Stimulated activated CD4-positive, alpha-beta T cell treated with anti-CD3 and anti-CD28 coated beads, Interleukin-1b, Interleukin-23, amount 100 ng/mL, for 24 hours (primary cell): ENCODE data around the gene APMAP.

Experiments used
- DNase-seq, 4 experiments: peaks; one replicate each; pipeline ENCODE4 v3.0.0-alpha.2; 2020; ENCODE audit warnings: low read depth in 4 of 4, low spot score in 1 of 4

Gene APMAP

GRCh38 chr20:25025091-25025861, 32.7 kb upstream of the APMAP start:
- DNase-seq: no peak

- DNase-seq: no peak
Measured at GRCh38 chr20:25024171-25024570, 31.6 kb upstream of the APMAP start.

- DNase-seq: no peak
Measured at GRCh38 chr20:25023356-25023755, 30.8 kb upstream of the APMAP start.

GRCh38 chr20:25022680-25023079, 30.1 kb upstream of the APMAP start:
- DNase-seq: no peak

GRCh38 chr20:25021336-25021735, 28.8 kb upstream of the APMAP start:
- DNase-seq: no peak

DNA sequence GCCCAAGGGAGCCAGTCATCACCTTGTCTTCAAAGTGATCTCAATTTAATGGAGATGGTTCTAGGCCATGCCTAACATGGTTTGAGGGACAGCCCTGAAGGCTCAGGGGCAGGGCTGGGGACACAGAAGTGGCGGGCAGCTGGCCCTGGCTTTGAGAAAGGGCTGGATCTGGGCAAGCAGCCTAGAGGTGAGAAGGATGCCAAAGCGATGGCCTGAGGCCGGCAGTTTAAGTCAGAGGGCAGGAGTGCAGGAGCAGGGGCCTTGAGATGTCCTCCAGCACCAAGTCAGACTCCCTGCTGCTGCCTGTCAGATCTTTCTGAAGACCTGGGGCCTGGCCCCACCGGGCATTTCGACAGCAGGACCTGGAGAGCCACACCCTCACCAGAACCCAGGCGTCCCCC, 28.4 kb upstream of the APMAP start:
- DNase-seq: no peak

DNA sequence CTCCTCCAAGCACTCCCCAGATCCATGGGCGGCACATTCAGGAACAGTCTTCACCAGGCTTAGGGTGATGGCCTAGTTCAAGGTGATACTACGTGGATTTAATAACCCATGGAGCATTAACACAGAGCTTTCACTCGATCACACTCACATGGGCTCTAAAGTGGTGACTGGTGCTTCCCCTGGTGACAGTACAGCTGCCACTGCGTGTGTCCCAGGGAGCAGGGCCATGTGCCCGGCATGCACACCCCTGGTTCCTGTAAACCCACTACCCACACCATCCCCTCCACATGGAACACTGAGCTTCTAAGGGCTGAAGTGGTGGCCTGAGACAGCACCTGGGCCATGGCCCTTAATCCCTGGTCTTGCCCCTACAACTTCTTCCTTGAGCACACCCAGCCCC, 27.8 kb upstream of the APMAP start:
- no peak for DNase-seq

DNA sequence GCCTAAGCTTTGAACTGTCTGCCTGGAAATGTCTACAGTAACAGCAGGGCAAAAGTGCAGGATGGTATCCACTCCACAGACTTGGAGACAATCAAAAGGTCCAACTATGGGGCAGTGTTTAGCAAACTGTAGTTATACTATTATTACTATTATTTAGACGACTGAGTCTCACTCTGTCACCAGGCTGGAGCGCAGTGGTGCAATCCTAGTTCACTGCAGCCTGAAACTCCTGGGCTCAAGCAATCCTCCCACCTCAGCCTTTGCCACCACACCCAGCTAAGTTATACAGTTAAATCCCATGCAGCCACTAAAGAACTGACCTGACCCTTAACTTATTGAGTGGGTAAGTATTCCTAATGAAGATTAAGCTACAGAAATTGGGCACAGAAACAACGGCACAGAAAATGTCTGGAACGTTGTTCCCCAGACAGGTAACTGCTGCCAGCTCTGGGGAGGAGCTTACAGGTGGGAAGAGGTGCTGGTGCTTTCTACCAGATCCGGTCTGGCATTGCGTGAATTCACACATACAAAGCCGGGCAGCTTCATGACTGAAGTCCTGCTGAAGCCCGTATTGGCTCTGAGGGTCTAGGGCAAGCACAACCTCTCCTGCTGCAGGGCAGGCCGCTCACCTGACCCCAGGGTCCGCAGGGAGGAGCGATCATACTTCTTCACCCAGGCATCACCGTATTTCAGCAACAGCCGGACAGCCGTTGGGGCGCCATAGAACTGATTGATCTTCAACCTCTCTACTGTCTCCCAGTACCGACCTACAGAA, 27.0 kb upstream of the APMAP start:
- DNase-seq: no peak

- DNase-seq: no peak
Measured at GRCh38 chr20:25018841-25019240, 26.3 kb upstream of the APMAP start.

- no peak for DNase-seq
Measured at GRCh38 chr20:25018425-25018824, 25.9 kb upstream of the APMAP start.

GRCh38 chr20:25017257-25017803, 24.8 kb upstream of the APMAP start:
- DNase-seq: no peak

DNA sequence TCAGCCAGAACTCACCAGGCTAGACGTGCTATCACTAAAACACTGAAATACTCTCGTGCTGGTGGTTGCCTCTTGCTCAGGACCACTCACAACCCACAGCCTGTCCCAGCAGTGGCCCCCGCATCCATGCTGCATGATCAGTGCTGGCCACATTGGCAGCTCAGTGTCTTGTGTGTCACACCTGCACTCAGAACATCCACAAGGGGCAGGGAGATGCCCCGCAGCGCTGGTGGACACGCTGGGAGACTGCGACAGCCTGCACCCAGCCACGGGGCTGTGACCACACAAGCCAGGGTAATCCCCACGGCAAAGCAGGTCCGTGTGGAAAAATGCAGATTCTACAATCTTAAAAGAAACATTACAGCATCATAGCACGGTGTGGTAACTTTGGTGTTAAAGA, 23.9 kb upstream of the APMAP start:
- DNase-seq: no peak

DNA sequence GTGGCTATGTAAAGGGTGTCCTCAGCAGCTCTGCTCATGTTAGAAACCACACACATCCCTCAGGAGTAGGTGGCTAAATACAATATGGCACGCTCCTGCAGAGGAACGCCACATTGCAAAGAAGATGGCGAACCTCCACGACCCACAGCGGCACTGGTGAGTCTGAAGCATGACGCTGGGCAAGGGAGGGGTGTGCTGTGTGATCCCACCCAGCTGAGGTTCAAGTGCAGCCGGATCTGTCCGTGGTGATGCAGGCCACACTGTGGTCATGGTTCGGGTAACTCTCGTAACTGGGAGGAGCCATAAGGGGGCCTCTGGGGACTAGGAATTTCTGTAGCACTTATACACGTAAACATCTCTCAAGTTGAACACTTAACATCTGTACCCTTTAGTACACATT, 23.4 kb upstream of the APMAP start:
- no peak for DNase-seq

- no peak for DNase-seq
Measured at GRCh38 chr20:25014816-25015215, 22.3 kb upstream of the APMAP start.

GRCh38 chr20:25013478-25014380, 21.2 kb upstream of the APMAP start:
- no peak for DNase-seq

DNA sequence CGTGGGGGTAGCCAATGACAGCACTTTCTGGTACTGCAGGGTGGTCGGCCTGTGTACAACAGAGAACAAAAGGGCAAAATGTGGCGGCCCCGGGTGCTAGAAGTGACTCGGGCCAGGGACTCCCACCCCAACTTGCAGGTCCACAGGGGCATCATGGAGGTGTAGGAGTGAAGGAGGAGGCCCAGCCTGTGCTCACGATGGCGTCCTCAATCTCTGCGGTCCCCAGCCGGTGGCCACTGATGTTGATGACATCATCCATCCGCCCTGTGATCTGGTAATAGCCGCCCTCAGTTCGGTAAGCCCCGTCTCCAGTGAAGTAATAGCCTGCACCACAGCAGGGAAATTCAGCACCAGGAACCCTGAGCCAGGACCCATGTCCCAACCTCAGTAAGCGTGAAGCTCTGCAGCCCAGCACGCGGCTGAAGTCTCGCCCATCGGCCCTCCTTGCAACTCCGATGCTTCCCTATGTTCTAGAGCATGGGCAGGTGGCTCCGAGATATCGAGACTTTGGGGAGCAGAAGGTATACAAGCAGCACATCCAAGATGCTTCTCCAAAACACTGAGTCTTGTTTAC, 20.2 kb upstream of the APMAP start:
- no peak for DNase-seq

DNA sequence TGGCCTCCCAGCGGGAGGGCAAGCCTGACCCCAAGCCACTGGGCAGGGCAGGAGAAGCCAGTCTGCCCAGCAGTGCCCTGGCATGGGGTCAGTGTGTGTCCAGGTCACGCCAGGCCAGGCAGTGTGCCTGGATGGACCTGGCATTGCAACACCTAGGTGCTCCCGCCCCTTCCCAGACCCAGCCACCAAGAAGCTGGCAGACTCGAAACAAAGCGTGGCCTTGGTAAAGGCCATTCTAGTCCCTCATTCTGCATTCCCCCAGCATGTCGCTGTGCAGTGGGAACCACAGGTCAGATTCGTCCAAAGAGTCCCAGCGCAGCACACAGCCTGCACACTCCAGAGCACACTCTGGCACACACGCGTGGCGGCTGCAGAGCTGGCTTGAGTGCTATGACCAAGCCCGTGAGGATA, 19.3 kb upstream of the APMAP start:
- no peak for DNase-seq

- no peak for DNase-seq
Measured at GRCh38 chr20:25011261-25011660, 18.7 kb upstream of the APMAP start.

- DNase-seq: no peak
Measured at GRCh38 chr20:25009218-25010145, 16.9 kb upstream of the APMAP start.
